GM12878 (cell line): ENCODE measurements around the gene UBASH3B. TPM values are rescaled to one million over a fixed set of nuclear protein-coding genes. Genes with fewer than 3 reads are reported as not detected.
A peak's percentile ranks its signal among the peaks of the same experiment; 100 is the strongest.

Experiments used
- BHLHE40 ChIP-seq, 2 experiments: fragments of 450-650 bp in 1 of 2; IDR thresholded peaks; 2 replicates each; pipeline ENCODE4 v1.6.1; 2011 to 2017; ENCODE audit warnings: low read depth in 2 of 2, borderline replicate concordance in 1 of 2, improper control_type of control experiment in 1 of 2, low read length in 1 of 2, mild to moderate bottlenecking in 1 of 2
- CREM ChIP-seq: IDR thresholded peaks from 2 replicates; pipeline ENCODE4 v1.6.1; 2014; ENCODE audit warnings: antibody characterized with exemption, low read depth
- E4F1 ChIP-seq: fragments of 450-650 bp; IDR thresholded peaks from 2 replicates; pipeline ENCODE4 v1.6.1; 2018; ENCODE audit warnings: borderline replicate concordance, mild to moderate bottlenecking; ENCODE audit not compliant: partially characterized antibody
- EZH2 ChIP-seq: IDR thresholded peaks from 2 replicates; pipeline ENCODE4 v1.6.1; 2012; ENCODE audit warnings: low read depth, mild to moderate bottlenecking, control low read depth, inconsistent platforms, low read length, borderline replicate concordance; ENCODE audit not compliant: control insufficient read depth
- GABPA ChIP-seq: IDR thresholded peaks from 2 replicates; pipeline ENCODE4 v1.6.1; 2014; ENCODE audit warnings: antibody characterized with exemption, low read depth, mild to moderate bottlenecking, inconsistent platforms
- MEF2A ChIP-seq: IDR thresholded peaks from 2 replicates; pipeline ENCODE4 v1.6.1; 2011; ENCODE audit warnings: low read depth, mild to moderate bottlenecking, low read length, moderate library complexity; ENCODE audit not compliant: insufficient read depth
- MLLT1 ChIP-seq: fragments of 450-650 bp; IDR thresholded peaks from 2 replicates; pipeline ENCODE4 v1.6.1; 2016; ENCODE audit warnings: mild to moderate bottlenecking
- MXI1 ChIP-seq: fragments of 150-350 bp; IDR thresholded peaks from 2 replicates; pipeline ENCODE4 v1.6.1; 2011; ENCODE audit warnings: low read depth, mild to moderate bottlenecking, inconsistent platforms, low read length, improper control_type of control experiment
- NFIC ChIP-seq: IDR thresholded peaks from 2 replicates; pipeline ENCODE4 v1.6.1; 2012; ENCODE audit warnings: low read depth, mild to moderate bottlenecking, inconsistent platforms, low read length, moderate library complexity
- NFYB ChIP-seq: IDR thresholded peaks from 2 replicates; pipeline ENCODE4 v1.6.1; 2011; ENCODE audit warnings: low read depth, mild to moderate bottlenecking, low read length, improper control_type of control experiment, moderate library complexity; ENCODE audit not compliant: insufficient read depth
- NR2C2 ChIP-seq: IDR thresholded peaks from 2 replicates; pipeline ENCODE4 v1.6.1; 2011; ENCODE audit warnings: borderline replicate concordance, low read depth; ENCODE audit not compliant: control insufficient read depth, insufficient read length
- PKNOX1 ChIP-seq: fragments of 450-650 bp; IDR thresholded peaks from 2 replicates; pipeline ENCODE4 v1.6.1; 2016; ENCODE audit warnings: mild to moderate bottlenecking
- RELB ChIP-seq: fragments of 450-650 bp; IDR thresholded peaks from 2 replicates; pipeline ENCODE4 v1.6.1; 2017; ENCODE audit warnings: low read depth, mild to moderate bottlenecking, moderate library complexity
- RFX5 ChIP-seq: IDR thresholded peaks from 2 replicates; pipeline ENCODE4 v1.6.1; 2011; ENCODE audit warnings: low read depth, low read length, improper control_type of control experiment
- TAF1 ChIP-seq: IDR thresholded peaks from 2 replicates; pipeline ENCODE4 v1.6.1; 2011; ENCODE audit warnings: mild to moderate bottlenecking, low read depth, low read length, borderline replicate concordance
- ZBED1 ChIP-seq: IDR thresholded peaks from 2 replicates; pipeline ENCODE4 v1.6.1; 2016; ENCODE audit warnings: borderline replicate concordance
- ZBTB33 ChIP-seq: fragments of 450-650 bp; IDR thresholded peaks from 2 replicates; pipeline ENCODE4 v1.6.1; 2017; ENCODE audit warnings: mild to moderate bottlenecking
- ZNF274 ChIP-seq: IDR thresholded peaks from one replicate; pipeline ENCODE4 v1.8.0; 2011; ENCODE audit not compliant: insufficient read length, insufficient read depth
- ZNF384 ChIP-seq: IDR thresholded peaks from 2 replicates; pipeline ENCODE4 v1.6.1; 2012; ENCODE audit warnings: low read depth, mild to moderate bottlenecking, low read length, improper control_type of control experiment, borderline replicate concordance
- polyA plus RNA-seq, 11 experiments: library from polyadenylated mRNA; depleted of rRNA in 4 of 11; unstranded in 6 of 11; stranded (reverse) in 5 of 11; fragments of >200 nt; fragmentation: Nextera tagmentation in 4 of 11; fragmentation: Illumina TruSeq in 1 of 11; extraction: Ambion mirVana in 4 of 11; extraction: Trizol in 1 of 11; gene quantifications; 1 replicate in 1 of 11; 2 replicates in 10 of 11; pipeline versions ENCODE4 v1.2.1 to v1.2.3, GENCODE V29; 2011 to 2016; ENCODE audit warnings: inconsistent platforms in 2 of 11, missing spikeins in 2 of 11, low read depth in 1 of 11
- total RNA-seq, 4 experiments: library from RNA; depleted of rRNA in 3 of 4; stranded (reverse); fragments of >200 nt in 3 of 4; fragmentation: Illumina TruSeq in 1 of 4; extraction: Trizol in 1 of 4; gene quantifications; 2 replicates each; pipeline versions ENCODE4 v1.2.1 to v1.2.3, GENCODE V29; 2013 to 2021

UBASH3B gene
- total and polyA plus RNA-seq, 10 of the 15 experiments (the other 5 are each of a cell fraction or from before 2014, with no cell fraction given), result 0.18 to 3.3 (median 0.57) TPM

GRCh38 chr11:122744357-122744756 lies 88.8 kb downstream of the UBASH3B start (continued):
- no peak for TF ChIP-seq EZH2
- no peak for TF ChIP-seq RFX5
- no peak for TF ChIP-seq E4F1
- 0 out of 4 replicates have a peak, but pooled peaks of 1 of the 2 experiments have one; percentile 10 for TF ChIP-seq BHLHE40 (IDR thresholded peaks at IDR 0.05; ENCODE audit: borderline replicate concordance in 1 of 2, low read depth in 2 of 2, low read length in 1 of 2)
- TF ChIP-seq MEF2A, result no peak
- no peak for TF ChIP-seq ZBTB33
- no peak for TF ChIP-seq NFYB
- TF ChIP-seq ZBED1, result no peak
- TF ChIP-seq GABPA, result no peak
- no peak; the same call in 1 of the 2 replicates for TF ChIP-seq MLLT1
- no peak for TF ChIP-seq ZNF384
- peak; percentile 39 for TF ChIP-seq NR2C2
- no peak for TF ChIP-seq ZNF274
- no peak; the same call in 1 of the 2 replicates for TF ChIP-seq PKNOX1
- TF ChIP-seq TAF1, result no peak
- no peak for TF ChIP-seq RELB
- TF ChIP-seq MXI1, result no peak
- TF ChIP-seq NFIC, result 0 out of 2 replicates have a peak, but pooled peaks have one; percentile 25
- no peak for TF ChIP-seq CREM
